ENCODE results near the gene CFDP1. TPM values are rescaled to one million over a fixed set of nuclear protein-coding genes. Genes with fewer than 3 reads are reported as not detected.

Gene CFDP1
- total and polyA plus RNA-seq, 2 of the 13 experiments (the other 11 are each of a cell fraction or from before 2014, with no cell fraction given): 78.6 to 153 TPM

GRCh38 chr16:75323198-75323597 is 110.1 kb downstream of the CFDP1 start (continued):
- TF ChIP-seq ATF2 (CRISPR knock-in tag; IDR thresholded peaks at IDR 0.05): no peak
- TF ChIP-seq HDAC2 (CRISPR knock-in tag; IDR thresholded peaks at IDR 0.05): no peak
- TF ChIP-seq ZNF713 (CRISPR knock-in tag; IDR thresholded peaks at IDR 0.05): no peak
- no peak for TF ChIP-seq ZNF574 (CRISPR knock-in tag; IDR thresholded peaks at IDR 0.05)
- TF ChIP-seq, protein P1, sequence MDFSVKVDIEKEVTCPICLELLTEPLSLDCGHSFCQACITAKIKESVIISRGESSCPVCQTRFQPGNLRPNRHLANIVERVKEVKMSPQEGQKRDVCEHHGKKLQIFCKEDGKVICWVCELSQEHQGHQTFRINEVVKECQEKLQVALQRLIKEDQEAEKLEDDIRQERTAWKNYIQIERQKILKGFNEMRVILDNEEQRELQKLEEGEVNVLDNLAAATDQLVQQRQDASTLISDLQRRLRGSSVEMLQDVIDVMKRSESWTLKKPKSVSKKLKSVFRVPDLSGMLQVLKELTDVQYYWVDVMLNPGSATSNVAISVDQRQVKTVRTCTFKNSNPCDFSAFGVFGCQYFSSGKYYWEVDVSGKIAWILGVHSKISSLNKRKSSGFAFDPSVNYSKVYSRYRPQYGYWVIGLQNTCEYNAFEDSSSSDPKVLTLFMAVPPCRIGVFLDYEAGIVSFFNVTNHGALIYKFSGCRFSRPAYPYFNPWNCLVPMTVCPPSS (IDR thresholded peaks at IDR 0.05): no peak
- TF ChIP-seq CAMTA2 (CRISPR knock-in tag; IDR thresholded peaks at IDR 0.05; ENCODE audit: borderline replicate concordance): no peak
- no peak for TF ChIP-seq ZNF546 (CRISPR knock-in tag; conservative IDR thresholded peaks at IDR 0.05)
- TF ChIP-seq THYN1 (CRISPR knock-in tag; IDR thresholded peaks at IDR 0.05; ENCODE audit: borderline replicate concordance, low read depth): no peak

All from HepG2 (cell line).